Activated CD4-positive, alpha-beta T cell treated with anti-CD3 and anti-CD28 coated beads for 48 hours (primary cell): ENCODE results near the gene EMC10.

Experiments
- DNase-seq: peaks from one replicate; pipeline ENCODE4 v3.0.0-alpha.2; 2020

Gene EMC10

DNA sequence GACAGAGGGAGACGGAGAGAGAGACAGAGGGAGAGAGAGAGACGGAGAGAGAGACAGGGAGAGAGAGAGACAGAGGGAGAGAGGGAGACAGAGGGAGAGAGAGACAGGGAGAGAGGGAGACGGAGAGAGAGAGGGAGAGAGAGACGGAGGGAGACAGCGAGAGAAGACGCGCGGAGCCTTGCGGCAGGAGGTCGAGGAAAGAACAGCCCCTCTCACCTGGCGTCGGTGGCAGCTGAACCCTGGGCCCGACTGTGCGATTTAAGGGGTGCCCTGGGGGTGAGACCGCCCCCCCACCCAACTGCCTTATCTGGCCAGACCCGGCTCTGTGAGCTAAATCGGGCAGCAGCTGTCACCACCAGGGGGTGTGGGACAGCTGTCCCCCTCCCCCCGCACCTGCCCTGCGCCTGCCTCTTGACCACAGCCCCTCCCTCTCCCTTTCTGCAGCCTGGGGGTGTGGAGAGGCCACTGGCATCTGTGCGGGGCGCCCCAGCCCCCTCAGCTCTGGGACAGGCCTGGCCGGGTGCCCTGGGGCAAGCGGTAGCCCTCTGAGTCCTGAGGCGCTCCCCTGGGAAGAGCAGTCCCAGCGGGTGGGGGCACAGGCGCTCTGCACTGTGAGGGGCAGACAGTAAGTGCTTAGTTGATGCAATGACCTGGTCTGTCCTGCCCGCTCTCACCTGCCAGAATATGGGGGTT is 23.9 kb downstream of the EMC10 start:
- no peak for DNase-seq

- no peak for DNase-seq
These were observed 24.4 kb downstream of the EMC10 start for GRCh38 chr19:50500753-50501151.

DNA sequence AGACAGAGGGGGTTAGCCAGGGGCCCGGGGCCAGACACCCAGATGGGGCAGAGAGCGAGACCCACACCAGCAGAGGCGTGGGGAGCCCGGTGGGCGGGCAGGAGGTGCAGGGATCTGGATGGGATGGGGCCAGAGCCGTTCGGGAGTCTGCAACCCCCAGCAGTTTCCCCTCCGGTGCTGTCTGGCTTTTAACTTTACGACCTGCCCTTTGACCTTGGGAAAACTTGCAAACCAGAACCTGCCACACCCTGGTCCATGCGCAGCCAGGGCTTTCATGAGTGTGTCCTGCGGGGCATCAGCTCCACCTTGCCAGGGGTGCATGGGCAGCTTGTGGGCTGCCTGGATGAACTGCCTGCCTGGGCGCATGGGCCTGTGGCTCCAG is 24.9 kb downstream of the EMC10 start:
- DNase-seq, result no peak

GRCh38 chr19:50501568-50502475 is 25.5 kb downstream of the EMC10 start:
- DNase-seq, result no peak

DNA sequence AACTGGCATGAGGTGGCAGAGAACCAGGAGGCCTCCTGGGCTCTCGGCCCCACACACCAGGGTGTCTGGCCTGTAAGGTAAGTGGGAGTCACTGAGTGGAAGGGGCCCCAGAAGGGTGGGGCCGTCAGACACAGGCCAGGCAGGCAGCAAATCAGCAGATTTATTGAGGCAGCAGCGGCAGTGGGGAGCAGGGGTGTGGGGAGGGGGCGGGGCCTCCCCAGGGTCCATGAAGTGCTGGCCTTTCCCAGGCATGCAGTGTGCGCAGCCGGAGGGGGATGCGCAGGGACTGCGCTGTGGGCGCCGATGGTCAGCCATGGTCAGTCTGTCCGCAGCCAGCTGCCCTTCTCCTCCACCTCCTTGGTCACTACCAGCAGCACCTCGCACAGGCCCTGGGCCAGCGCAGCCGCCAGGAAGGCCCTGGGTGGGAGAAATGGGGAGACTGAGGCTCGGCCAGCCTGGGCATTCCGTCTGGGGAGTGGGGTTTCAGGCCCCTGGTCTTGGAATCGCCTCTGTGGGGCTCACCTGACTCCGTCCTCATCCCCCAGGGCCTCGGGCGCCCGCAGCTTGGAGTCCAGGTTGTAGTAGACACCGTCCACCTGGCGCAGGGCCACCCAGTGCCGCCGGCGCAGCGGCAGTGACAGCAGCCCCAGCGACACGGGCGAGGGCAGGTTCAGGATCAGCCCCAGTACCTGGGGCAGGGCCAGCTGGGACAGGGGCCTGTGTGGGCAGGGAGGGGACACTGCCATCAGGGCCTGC is 29.7 kb downstream of the EMC10 start:
- no peak for DNase-seq

GRCh38 chr19:50506700-50507099 is 30.4 kb downstream of the EMC10 start:
- no peak for DNase-seq

DNA sequence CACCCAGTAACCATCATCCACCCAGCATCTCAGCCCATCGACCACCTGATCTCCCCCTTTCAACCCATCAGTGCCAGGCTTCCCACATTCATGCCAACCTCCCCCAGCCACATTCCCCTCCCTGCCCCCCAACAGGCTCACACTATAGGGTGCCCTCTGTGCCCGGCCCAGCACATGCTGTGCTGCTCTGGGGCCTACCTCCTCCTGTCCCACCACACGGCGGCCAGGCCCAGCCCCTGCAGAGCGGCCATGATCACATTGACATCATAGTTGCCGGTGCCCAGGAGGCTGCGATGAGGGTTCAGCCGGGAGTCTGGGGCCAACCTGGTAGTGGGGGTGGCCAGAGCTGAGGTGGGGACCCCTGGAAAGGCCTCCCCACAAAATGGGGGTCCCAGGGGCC is 31.1 kb downstream of the EMC10 start:
- no peak for DNase-seq

- no peak for DNase-seq
These were observed 32.5 kb downstream of the EMC10 start for GRCh38 chr19:50508843-50509190.

DNA sequence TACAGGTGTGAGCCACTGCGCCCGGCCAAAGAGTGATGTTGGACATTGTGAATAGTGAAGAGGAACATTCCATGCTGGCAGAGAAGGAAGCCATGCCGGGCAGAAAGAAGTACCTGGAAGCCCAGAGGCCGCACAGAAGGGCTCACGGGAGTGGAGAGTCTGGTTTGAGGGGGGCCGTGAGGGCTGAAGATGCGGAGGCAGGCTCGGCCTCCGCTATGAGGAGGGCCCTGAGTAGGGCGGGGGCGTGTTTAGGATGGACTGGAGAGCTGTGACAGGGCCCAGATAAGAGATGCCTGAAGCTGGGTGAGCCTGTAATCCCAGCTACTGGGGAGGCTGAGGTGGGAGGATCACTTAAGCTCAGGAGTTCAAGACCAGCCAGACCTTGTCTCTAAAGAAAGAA is 33.1 kb downstream of the EMC10 start:
- no peak for DNase-seq

DNA sequence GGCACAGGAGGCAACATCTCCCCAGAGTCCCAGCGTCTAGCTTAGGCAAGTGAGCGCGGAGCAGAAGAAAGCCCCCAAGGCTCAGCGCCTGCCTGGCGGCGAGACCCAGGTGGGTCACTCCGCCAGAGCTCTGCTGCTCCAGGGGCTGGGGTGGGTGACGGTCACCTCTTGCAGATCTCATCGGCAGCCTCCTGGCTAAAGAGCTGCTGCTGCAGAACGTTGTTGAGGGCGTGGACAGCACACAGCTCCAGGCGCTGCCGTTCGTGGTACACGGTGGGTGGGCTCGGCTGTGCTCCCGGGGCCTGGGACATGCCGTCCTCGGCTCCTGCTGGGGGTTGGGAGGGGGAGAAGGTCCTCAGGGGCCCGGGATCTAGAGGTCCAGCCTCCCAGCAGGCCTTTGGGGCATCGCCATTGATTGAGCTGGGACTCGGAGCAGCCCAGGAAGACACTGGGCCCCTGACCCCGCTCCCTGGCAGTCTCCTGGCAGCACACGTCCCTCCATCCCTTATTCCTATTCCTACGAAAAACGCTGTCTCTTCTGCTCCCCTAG is 33.9 kb downstream of the EMC10 start:
- no peak for DNase-seq

DNA sequence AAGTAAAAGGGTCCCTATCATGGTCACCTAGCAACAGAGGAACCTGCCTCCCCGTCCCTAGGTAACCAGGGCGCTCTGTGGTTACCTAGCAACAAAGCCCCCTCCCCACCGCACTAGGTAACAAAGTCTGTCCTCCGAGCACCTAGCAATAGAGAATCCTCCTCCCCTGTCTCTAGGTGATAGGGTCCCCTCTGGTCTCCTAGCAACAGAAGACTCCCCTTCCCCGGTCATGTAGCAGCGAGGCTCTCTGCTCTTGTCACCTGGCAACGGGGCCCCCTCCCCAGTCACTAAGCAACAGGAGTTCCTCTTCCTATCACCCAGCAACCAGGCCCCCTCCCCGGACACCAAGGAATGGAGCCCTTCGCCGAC is 34.4 kb downstream of the EMC10 start:
- no peak for DNase-seq

GRCh38 chr19:50511069-50511822 is 34.9 kb downstream of the EMC10 start, which contains the start of gene JOSD2:
Gene JOSD2 (minus strand): TSS chr19:50511191. CDS start chr19:50510431, 760 bp downstream.
- DNase-seq, result peak; percentile 98

DNA sequence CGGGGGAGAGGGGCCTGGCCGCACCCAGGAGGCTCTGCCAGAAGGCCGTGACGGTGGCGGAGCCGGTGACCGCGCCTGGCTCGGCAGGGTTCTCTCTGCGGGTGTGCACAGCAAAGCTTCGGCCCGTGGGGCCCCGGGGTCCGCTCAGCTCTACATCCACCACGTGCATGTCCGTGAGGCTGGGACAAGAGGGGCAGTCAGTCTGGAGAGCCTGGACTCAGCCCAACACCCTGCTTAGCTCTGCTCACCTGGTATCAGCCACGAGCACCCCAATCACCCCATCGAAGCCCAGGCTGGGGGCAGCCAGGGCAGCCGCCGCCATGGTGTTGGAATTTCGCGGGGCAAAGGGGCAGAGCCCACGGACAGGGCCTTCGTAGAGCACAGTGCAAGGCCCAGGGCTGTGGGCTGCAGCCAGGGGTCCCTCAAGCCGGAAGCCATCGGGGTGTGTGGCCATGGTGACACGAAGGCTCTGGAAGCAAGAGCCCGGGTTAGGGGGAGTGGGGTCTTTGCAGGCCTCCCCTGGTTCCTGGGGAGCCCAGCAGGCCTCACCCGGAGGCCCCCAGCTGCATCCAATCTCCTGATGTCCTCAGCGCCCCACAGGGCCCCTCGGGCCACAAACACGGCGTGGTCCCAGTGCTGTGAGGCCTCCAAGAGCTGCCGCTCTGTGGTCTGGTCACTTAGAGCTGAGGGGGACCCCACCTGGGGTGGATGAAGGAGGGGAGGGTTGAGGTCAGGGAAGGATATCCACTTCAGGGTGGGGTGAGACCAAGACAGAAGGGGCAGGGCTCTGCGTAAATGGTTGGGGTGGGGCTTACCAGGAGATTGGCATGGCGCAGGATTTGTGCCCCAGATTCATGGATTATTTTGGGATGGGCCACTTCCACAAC is 36.0 kb downstream of the EMC10 start:
- DNase-seq, result no peak

- DNase-seq, result no peak
These were observed 36.9 kb downstream of the EMC10 start for GRCh38 chr19:50512999-50513745.

DNA sequence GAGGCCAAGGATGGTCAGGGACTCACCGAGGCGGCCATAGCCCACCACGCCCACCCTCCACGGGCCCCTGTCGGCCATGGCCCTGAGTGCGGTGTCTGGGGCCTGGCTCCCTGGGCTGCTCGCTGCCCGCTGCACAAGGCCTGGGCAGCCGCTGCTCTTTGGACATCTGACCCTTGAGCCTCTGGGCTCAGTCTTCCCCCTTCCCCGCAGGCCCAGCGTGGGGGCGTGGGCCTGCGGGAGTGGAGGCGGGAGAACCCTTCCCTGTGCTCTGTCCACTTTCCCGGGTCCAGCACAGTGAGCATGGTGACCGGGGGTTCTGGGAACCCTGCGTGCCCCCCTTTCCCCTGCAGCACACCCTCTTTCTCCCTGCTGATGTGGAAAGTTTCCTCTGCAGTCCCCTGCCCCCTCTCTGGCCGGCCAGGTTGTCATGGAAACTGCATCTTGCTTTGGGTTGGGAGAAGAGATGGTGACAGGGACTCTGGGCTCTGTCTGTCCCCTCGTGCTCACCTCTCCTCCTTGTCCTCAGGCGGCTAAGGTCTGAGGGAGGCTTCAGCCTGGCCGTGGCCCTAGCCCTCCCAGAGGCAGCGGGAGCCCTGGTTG is 37.5 kb downstream of the EMC10 start, which contains the start of gene ASPDH:
TSS of gene ASPDH (minus strand) at position 168 of the 600 bp plus-strand sequence. CDS start at position 78, 90 bp downstream.
- no peak for DNase-seq

DNA sequence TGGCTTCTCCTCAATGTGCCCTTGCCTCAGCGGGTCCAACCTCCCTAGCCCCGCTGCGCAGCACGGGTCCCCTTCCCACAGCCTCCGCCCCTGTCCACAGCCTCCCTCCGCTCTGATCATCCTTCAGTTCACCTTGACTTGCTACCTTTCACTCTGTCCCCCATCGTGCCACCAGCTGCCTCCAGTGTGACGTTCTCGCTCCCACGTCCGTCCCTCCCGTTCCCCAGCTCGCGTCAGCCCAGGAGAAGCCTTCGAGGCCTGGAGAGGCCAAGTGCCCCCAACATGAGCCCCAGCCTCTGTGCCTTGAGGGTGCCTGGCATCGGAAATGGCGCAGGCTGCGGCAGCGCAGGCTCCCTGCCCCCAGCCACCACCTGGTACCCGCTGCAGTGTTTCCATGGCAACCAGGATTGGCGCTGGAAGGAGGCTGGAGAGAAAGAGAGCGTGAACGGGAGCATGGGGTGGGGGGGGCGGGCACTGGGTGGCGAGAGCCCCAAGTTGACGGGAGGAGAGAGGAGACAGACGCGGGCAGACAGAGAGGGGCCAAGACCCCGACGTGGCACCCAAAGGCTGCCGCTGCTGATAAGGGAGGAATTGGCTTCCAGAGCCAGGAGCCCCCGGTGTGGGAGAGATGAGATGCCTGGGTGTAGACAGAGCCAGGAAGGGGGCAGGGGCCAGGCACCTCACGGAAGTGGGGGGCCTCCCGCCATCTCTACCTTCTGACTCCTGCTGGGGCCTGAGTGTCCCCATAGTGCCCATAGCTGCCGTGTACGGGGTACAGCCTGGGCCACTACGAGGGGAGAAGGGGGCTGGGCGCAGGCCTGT is 38.2 kb downstream of the EMC10 start:
- no peak for DNase-seq

DNA sequence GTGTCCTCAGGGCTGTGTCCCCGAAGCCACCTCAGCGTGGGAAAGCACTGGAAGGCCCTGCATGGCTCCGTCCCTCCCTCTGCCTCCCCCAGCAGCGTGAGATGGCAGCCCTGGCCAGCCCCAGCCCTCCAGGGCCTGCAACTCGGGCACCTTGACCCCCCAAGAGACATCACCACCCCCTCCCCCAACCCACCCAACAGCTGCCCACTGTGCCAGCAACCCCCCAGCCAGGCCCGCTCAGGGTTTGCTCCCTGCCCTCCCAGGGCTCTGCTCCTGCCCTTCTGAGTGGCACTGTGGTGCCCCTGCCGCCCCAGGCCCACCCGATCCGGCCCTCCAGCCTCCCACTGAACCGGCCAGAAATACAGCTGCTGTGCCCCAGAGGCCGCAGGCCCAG is 38.9 kb downstream of the EMC10 start:
- no peak for DNase-seq

DNA sequence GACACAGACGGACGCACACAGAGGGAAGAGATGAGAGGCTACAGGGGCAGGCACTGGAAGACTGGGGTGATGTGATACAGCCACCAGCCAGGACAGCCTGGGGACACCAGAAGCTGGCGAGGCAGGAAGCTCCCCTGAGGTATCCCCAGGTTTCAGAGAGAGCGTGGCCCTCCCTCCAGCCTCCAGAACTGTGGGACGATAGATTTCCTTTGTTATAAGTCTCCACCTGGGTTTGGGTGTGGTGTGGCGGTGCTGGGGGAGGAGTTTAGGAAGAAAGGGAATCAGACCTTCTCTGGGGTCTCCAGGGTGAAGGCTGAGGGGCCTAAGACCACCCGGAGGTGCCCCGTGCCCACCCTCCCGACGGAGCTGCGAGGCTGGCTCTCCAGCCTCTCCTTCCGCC is 40.1 kb downstream of the EMC10 start:
- DNase-seq, result no peak
